Glutamatergic neuron (in vitro differentiated cells): ENCODE data around the gene MAP3K7. TPM values are rescaled to one million over a fixed set of nuclear protein-coding genes. Genes with fewer than 3 reads are reported as not detected.

Source experiments
- DNase-seq: peaks from one replicate; pipeline ENCODE4 v3.0.0; 2022
- H3K27ac Mint-ChIP-seq: one replicate; pipeline ENCODE4 v1.8.0; 2020; ENCODE audit warnings: mild to moderate bottlenecking, mixed read lengths, inconsistent platforms; ENCODE audit not compliant: unreplicated experiment
- H3K27me3 Mint-ChIP-seq: one replicate; pipeline ENCODE4 v1.8.0; 2020; ENCODE audit warnings: mild to moderate bottlenecking, moderate library complexity, mixed read lengths, inconsistent platforms; ENCODE audit not compliant: unreplicated experiment
- H3K36me3 Mint-ChIP-seq: one replicate; pipeline ENCODE4 v1.8.0; 2020; ENCODE audit warnings: mild to moderate bottlenecking, mixed read lengths, inconsistent platforms; ENCODE audit not compliant: unreplicated experiment
- H3K4me1 Mint-ChIP-seq: one replicate; pipeline ENCODE4 v1.8.0; 2020; ENCODE audit warnings: mild to moderate bottlenecking, low read depth, mixed read lengths, inconsistent platforms; ENCODE audit not compliant: unreplicated experiment
- H3K4me3 Mint-ChIP-seq: one replicate; pipeline ENCODE4 v1.8.0; 2020; ENCODE audit warnings: mild to moderate bottlenecking, mixed read lengths, inconsistent platforms; ENCODE audit not compliant: unreplicated experiment
- H3K9me3 Mint-ChIP-seq: one replicate; pipeline ENCODE4 v1.8.0; 2020; ENCODE audit warnings: mild to moderate bottlenecking, moderate library complexity, mixed read lengths, inconsistent platforms; ENCODE audit not compliant: unreplicated experiment
- total RNA-seq: library from RNA; stranded (reverse); fragmentation: NEBNext Ultra II Directional; extraction: Animal tissue kit (Norgen Biotek cat#: 25700); gene quantifications from one replicate; pipeline ENCODE4 v1.2.1, GENCODE V29; 2021; ENCODE audit not compliant: unreplicated experiment
- TF ChIP-seq, protein P1 (sequence below): fragments of 200-600 bp; sonication (generic); IDR thresholded peaks from one replicate; pipeline ENCODE4 v1.5.0; 2021; ENCODE audit not compliant: partially characterized antibody, unreplicated experiment

Gene MAP3K7
- total RNA-seq, 1 donor from 2014 or later, result 39.4 TPM

DNA sequence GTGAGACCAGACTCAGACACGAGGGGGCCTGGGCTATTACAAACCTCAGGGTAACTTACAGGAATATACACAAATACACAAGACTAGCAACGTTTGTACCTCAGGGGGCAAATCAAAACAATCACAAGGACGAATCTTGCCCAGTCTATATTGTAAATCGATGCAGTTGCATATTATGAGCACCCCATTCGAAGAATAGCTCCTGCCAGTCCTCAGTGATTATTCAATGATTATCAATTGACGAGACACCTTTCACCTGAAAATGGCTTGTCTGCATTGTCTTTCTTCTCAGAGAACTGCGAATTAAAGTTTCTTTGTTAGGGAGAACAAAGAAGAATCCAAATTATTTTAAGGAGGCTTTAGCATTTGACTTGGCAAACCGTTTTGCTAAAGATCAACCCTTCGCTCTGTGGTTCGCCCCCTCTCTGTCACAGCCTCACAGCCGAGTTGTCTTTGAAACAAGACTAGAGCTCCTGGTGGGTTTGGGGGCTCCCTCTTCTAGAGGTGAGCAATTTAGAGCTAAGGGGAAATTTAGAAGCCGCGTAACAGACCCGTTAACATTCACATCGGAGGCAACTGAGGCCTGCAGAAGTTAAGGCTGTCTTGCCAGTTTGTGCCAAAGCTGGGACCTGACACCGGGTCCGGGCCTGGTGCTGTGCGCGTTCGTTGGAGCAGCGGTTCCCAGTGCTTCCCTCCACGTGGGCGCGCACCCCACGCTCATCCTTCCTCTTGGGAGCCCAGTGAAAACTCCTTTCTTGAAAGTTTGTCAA is 24.9 kb upstream of the MAP3K7 start:
- TF ChIP-seq, protein P1, sequence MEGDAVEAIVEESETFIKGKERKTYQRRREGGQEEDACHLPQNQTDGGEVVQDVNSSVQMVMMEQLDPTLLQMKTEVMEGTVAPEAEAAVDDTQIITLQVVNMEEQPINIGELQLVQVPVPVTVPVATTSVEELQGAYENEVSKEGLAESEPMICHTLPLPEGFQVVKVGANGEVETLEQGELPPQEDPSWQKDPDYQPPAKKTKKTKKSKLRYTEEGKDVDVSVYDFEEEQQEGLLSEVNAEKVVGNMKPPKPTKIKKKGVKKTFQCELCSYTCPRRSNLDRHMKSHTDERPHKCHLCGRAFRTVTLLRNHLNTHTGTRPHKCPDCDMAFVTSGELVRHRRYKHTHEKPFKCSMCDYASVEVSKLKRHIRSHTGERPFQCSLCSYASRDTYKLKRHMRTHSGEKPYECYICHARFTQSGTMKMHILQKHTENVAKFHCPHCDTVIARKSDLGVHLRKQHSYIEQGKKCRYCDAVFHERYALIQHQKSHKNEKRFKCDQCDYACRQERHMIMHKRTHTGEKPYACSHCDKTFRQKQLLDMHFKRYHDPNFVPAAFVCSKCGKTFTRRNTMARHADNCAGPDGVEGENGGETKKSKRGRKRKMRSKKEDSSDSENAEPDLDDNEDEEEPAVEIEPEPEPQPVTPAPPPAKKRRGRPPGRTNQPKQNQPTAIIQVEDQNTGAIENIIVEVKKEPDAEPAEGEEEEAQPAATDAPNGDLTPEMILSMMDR, result peak; percentile 19
- DNase-seq, result no peak
- Mint-ChIP-seq H3K9me3 (peaks cover 4% of the 10 kb centered on the region), H3K36me3 (no peaks in the 10 kb centered on the region), H3K27me3 (no peaks in the 10 kb centered on the region), H3K27ac (peak overlapping the region; percentile 28), H3K4me3 (peak overlapping the region; percentile 90), H3K4me1 (peaks cover 3% of the 10 kb centered on the region)

DNA sequence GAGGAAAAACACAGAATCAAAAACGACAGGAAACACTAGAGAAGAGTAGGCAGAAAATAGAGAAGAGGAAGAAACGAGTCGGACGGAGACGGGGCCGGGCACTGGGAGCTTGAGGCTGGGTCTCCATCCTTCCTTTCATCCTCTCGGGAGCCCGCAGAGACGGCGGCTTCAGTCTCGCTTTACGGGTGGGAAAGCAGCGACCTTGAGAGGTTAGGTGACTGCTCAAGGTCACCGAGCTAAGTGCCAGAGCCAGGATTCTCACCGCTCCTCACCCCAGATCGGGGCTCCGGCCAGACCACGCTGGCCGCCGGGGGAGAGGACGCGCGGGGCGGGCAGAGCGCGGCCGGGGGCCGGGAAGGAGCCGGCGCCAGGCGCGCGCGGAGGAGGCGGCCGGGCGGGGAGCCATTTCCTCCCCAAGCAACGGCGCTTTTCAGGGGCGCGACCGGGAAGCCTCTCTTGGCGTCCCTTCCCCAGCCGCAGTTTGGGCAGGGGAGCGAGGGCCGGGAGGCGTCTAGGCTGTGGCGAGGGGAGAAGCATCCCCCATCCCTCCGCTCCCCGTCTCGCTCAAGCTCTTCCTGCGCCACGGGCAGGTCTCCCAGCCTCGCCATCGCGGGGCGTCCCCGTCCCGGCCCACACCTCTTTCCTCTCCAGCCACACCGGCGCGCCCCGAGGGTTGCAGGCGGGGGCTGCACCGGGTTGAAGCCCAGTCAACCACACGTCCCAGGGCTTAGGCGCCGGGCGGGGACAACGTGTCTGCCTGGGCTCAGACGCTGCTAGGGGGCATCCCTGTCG is 24.1 kb upstream of the MAP3K7 start:
- Mint-ChIP-seq H3K4me1 (peaks cover 3% of the 10 kb centered on the region), H3K27ac (peak overlapping the region; percentile 65), H3K9me3 (peaks cover 4% of the 10 kb centered on the region), H3K36me3 (no peaks in the 10 kb centered on the region), H3K4me3 (peak overlapping the region; percentile 90), H3K27me3 (no peaks in the 10 kb centered on the region)
- TF ChIP-seq, protein P1, result no peak
- peak; percentile 62 for DNase-seq

DNA sequence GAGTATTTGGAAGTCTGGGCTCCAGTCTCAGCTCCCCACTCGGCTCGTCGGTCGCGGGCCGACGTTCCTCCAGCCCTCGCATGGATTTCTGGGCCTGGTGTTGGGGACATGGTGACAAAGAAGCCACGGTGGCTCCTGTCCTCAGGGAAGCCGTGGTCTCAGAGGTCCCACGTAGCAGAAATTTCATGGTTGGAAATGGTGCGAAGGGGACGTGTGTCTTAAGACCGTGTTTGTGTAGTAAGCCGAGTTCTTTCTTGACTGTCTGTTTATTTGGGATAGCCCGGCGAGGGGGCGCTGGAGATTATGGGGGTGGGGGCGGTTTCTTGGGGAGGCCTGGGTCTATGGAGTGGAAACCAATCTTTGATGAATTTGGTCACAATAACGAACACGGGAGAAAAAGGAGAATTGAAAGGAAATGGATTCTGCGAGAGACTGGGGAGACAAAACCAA is 23.5 kb upstream of the MAP3K7 start:
- H3K36me3 Mint-ChIP-seq, result no peaks in the 10 kb centered on the region
- DNase-seq, result no peak
- H3K4me3 Mint-ChIP-seq, result peak overlapping the region; percentile 88
- peaks cover 3% of the 10 kb centered on the region for H3K4me1 Mint-ChIP-seq
- H3K9me3 Mint-ChIP-seq, result peaks cover 4% of the 10 kb centered on the region
- no peaks in the 10 kb centered on the region for H3K27me3 Mint-ChIP-seq
- TF ChIP-seq, protein P1, result no peak
- peak overlapping the region; percentile 65 for H3K27ac Mint-ChIP-seq

DNA sequence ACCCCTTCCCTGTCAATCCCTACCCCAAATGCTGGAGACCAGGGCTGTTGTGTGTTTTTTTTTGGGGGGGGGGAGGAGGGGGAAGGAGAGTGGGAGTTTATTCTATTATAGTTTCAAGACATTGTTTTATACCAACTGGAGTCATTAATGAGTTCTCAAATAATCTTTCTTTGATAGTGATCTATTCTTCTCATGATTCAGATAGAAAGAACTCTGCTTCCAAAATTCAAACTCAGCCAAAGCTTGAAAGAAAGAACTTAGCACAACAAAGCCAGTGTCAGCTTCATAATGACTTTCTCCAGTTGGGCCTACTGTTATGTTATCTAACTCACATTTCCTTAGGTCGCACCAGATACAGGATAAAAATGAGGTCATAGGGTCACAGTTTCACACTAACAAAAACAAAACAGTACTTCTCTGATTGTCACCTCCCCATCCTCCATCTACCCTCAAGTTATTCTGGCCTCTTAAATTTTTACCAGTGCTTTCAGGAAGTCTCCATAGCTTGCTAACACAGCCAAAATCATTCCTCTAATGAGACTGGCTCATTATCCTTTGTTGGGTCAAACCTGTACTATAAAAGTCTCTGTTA is 19.0 kb upstream of the MAP3K7 start:
- H3K4me1 Mint-ChIP-seq, result no peaks in the 10 kb centered on the region
- H3K4me3 Mint-ChIP-seq, result no peak overlapping the region
- no peak overlapping the region for H3K27ac Mint-ChIP-seq
- no peaks in the 10 kb centered on the region for H3K27me3 Mint-ChIP-seq
- TF ChIP-seq, protein P1, result no peak
- H3K36me3 Mint-ChIP-seq, result no peaks in the 10 kb centered on the region
- H3K9me3 Mint-ChIP-seq, result peaks cover 2% of the 10 kb centered on the region
- DNase-seq, result no peak
